Lung (tissue), 12 donors: ENCODE data around the gene FOXC2. TPM values are rescaled to one million over a fixed set of nuclear protein-coding genes. Genes with fewer than 3 reads are reported as not detected.

ENCODE experiments used
- ATAC-seq: fragments of 200-7000 bp; cut with Tn5 transposase; one replicate; pipeline ENCODE4 v1.9.1; 2020; ENCODE audit warnings: moderate number of reproducible peaks; ENCODE audit not compliant: insufficient read depth, low FRiP score
- DNase-seq, 3 donors: peaks; one replicate each; pipeline ENCODE4 v3.0.0-alpha.2; 2013 to 2017
- H3K27ac ChIP-seq, 2 donors: one replicate each; pipeline ENCODE4 v1.5.1; 2013; ENCODE audit warnings: mild to moderate bottlenecking in 2 of 2, moderate library complexity in 2 of 2, control low read depth in 1 of 2, inconsistent platforms in 1 of 2, low read depth in 1 of 2, low read length in 1 of 2
- H3K27me3 ChIP-seq, 3 donors: one replicate each; pipeline ENCODE4 v1.5.1; 2013; ENCODE audit warnings: low read length in 2 of 3; ENCODE audit not compliant: control insufficient read depth in 3 of 3, insufficient read depth in 3 of 3
- H3K36me3 ChIP-seq, 4 donors: one replicate each; pipeline ENCODE4 v1.5.1; 2013; ENCODE audit warnings: low read length in 4 of 4, mild to moderate bottlenecking in 1 of 4, moderate library complexity in 1 of 4; ENCODE audit not compliant: control insufficient read depth in 4 of 4, insufficient read depth in 4 of 4
- H3K4me1 ChIP-seq, 5 donors: one replicate each; pipeline ENCODE4 v1.5.1; 2013; ENCODE audit warnings: low read length in 5 of 5, mild to moderate bottlenecking in 2 of 5, moderate library complexity in 1 of 5; ENCODE audit not compliant: control insufficient read depth in 5 of 5, insufficient read depth in 5 of 5
- H3K4me3 ChIP-seq: one replicate; pipeline ENCODE4 v1.5.1; 2013; ENCODE audit warnings: mild to moderate bottlenecking, control low read depth, moderate library complexity
- H3K9ac ChIP-seq, 2 donors: one replicate each; pipeline ENCODE4 v1.5.1; 2013; ENCODE audit warnings: low read length in 2 of 2, control low read depth in 1 of 2; ENCODE audit not compliant: insufficient read depth in 1 of 2
- H3K9me3 ChIP-seq, 4 donors: one replicate each; pipeline ENCODE4 v1.5.1; 2013; ENCODE audit warnings: low read length in 3 of 4, mild to moderate bottlenecking in 1 of 4, moderate library complexity in 1 of 4; ENCODE audit not compliant: control insufficient read depth in 4 of 4, insufficient read depth in 3 of 4
- WGBS, 2 donors: extraction: QIAGEN DNeasy Blood & Tissue Kit; methylation state at CpG; one replicate each; pipeline ENCODE4 v1.1.7; 2013; 5-methylcytosine and 5-hydroxymethylcytosine counted together
- polyA plus RNA-seq, 2 donors: library from polyadenylated mRNA; stranded (reverse); fragments of 200-250 nt; gene quantifications; one replicate each; pipeline ENCODE4 v1.2.1, GENCODE V29; 2013
- total RNA-seq, 2 donors: library from RNA; depleted of rRNA in 1 of 2; stranded (reverse); fragments of >200 nt in 1 of 2; gene quantifications; one replicate each; pipeline ENCODE4 v1.2.1, GENCODE V29; 2014 to 2021
- TF ChIP-seq, protein P1 (sequence below): IDR thresholded peaks from 2 replicates; pipeline ENCODE4 v1.5.1; 2012; ENCODE audit warnings: mild to moderate bottlenecking; ENCODE audit errors: control extremely low read depth, extremely low read depth
- donor health status: control.
- donor health status: control.
- donor health status: Bipolar disorder and iron deficiency.
- donor health status: healthy.
- donor health status: DM: yes; HTN: yes; CAD: no.

FOXC2 gene
- total and polyA plus RNA-seq, 4 donors: 0.37 to 2.7 (median 0.63) TPM

DNA sequence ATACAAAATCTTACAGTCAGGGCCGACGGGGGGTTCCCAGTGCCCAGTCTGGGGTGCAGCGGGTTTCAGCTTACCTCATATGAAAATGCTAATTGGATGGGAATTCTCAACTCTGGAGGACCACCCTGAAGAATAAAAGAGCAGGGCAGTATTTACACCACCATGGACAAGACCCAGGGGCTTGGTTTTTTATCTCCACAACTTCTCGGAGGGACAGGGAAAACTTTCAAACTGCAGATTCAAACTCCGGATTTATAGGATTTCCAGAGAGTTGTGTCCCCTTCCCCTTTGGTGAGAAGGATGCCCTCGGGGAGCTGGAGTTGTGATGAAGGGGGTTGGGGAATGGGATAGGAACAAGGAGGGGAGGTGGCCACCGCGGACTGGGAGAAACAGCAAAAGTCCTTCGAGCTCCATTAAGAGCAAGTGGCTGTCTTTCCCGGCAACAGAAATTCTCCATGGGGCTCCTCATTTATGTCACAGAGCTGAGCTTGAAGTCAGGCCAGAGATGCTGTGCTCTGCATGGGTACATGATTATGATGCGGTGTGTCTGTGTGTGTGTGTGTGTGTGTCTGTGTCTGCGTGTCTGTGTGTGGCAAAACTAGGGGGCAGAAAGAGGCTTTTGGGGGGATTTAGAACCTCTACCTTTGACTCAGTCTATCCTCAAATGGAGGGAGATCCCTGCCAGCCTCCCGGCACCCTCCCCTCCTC lies 27.4 kb downstream of the FOXC2 start:
- no peak for ATAC-seq
- no peak overlapping the region for H3K27ac ChIP-seq
- H3K27me3 ChIP-seq: peaks cover 0 to 53% (median 49%) of the 10 kb centered on the region in 3 donors
- TF ChIP-seq, protein P1, sequence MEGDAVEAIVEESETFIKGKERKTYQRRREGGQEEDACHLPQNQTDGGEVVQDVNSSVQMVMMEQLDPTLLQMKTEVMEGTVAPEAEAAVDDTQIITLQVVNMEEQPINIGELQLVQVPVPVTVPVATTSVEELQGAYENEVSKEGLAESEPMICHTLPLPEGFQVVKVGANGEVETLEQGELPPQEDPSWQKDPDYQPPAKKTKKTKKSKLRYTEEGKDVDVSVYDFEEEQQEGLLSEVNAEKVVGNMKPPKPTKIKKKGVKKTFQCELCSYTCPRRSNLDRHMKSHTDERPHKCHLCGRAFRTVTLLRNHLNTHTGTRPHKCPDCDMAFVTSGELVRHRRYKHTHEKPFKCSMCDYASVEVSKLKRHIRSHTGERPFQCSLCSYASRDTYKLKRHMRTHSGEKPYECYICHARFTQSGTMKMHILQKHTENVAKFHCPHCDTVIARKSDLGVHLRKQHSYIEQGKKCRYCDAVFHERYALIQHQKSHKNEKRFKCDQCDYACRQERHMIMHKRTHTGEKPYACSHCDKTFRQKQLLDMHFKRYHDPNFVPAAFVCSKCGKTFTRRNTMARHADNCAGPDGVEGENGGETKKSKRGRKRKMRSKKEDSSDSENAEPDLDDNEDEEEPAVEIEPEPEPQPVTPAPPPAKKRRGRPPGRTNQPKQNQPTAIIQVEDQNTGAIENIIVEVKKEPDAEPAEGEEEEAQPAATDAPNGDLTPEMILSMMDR: no peak
- H3K4me3 ChIP-seq: no peak overlapping the region
- WGBS, 2 donors: 59 to 60% methylated on average over 13 of the region's 13 CpGs
- H3K4me1 ChIP-seq: peaks cover 0 to 8% (median 0%) of the 10 kb centered on the region in 5 donors
- no peaks in the 10 kb centered on the region for H3K36me3 ChIP-seq
- H3K9me3 ChIP-seq: no peaks in the 10 kb centered on the region
- no peak overlapping the region for H3K9ac ChIP-seq
- DNase-seq: no peak

DNA sequence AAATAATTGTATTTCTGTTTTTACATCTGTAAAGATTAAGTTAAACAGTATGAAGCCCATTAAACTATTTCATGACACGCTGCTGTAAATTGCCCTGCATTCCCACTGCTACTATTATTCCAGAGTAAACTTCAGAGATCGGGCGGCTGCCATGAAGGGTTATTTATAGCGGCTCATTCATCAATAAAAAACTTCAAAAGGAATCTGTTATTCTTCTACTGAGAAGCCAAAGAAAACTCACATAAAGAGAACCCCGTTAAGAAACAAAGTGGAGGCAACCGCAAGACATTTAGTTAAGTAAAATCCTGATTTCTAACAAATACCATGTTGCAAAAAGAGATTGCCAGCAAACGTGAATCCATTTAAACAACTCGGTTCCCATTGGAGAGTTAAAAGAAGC lies 28.1 kb downstream of the FOXC2 start:
- 57 to 77% methylated on average over 8 of the region's 8 CpGs for WGBS, 2 donors
- no peak overlapping the region for H3K4me3 ChIP-seq
- no peaks in the 10 kb centered on the region for H3K9me3 ChIP-seq
- H3K9ac ChIP-seq: no peak overlapping the region
- DNase-seq (peak in 1 of 3 donors; percentile 25), ATAC-seq (no peak)
- H3K27me3 ChIP-seq: peaks cover 0 to 56% (median 51%) of the 10 kb centered on the region in 3 donors
- H3K36me3 ChIP-seq: no peaks in the 10 kb centered on the region
- peaks cover 0 to 8% (median 0%) of the 10 kb centered on the region in 5 donors for H3K4me1 ChIP-seq
- H3K27ac ChIP-seq: no peak overlapping the region
- TF ChIP-seq, protein P1: no peak

GRCh38 chr16:86595983-86596605 lies 29.5 kb downstream of the FOXC2 start:
- no peaks in the 10 kb centered on the region for H3K36me3 ChIP-seq
- no peak overlapping the region for H3K27ac ChIP-seq
- H3K27me3 ChIP-seq: peaks cover 0 to 56% (median 47%) of the 10 kb centered on the region in 3 donors
- 74 to 87% methylated on average over 10 of the region's 10 CpGs for WGBS, 2 donors
- TF ChIP-seq, protein P1: no peak
- H3K4me1 ChIP-seq: peaks cover 0 to 8% (median 0%) of the 10 kb centered on the region in 5 donors
- DNase-seq: no peak
- no peak overlapping the region for H3K4me3 ChIP-seq
- no peak for ATAC-seq
- no peaks in the 10 kb centered on the region for H3K9me3 ChIP-seq
- H3K9ac ChIP-seq: no peak overlapping the region
